Ovary (tissue), 9 donors: ENCODE data around the gene DENND6B. TPM values are rescaled to one million over a fixed set of nuclear protein-coding genes. Genes with fewer than 3 reads are reported as not detected.

ENCODE experiments used
- DNase-seq, 5 donors: peaks; one replicate each; pipeline ENCODE4 v3.0.0-alpha.2; 2019 to 2020
- H3K27ac ChIP-seq, 2 donors: fragments of 200-600 bp; one replicate each; pipeline versions ENCODE4 v1.5.1 to v1.8.0; 2019 to 2022
- H3K27me3 ChIP-seq: fragments of 200-600 bp; one replicate; pipeline ENCODE4 v1.8.0; 2022
- H3K36me3 ChIP-seq: fragments of 200-600 bp; sonication (generic); one replicate; pipeline ENCODE4 v1.5.1; 2019
- H3K4me1 ChIP-seq: one replicate; pipeline ENCODE4 v1.8.1; 2013; ENCODE audit warnings: mild to moderate bottlenecking, moderate library complexity; ENCODE audit not compliant: insufficient read depth
- H3K4me3 ChIP-seq: fragments of 200-600 bp; sonication (generic); one replicate; pipeline ENCODE4 v1.5.1; 2017
- H3K9me3 ChIP-seq, 2 donors: fragments of 200-600 bp in 1 of 2; sonication (generic) in 1 of 2; one replicate each; pipeline versions ENCODE4 v1.5.1 to v1.8.1; 2013 to 2019; ENCODE audit warnings: mild to moderate bottlenecking in 1 of 2, moderate library complexity in 1 of 2
- CTCF ChIP-seq, 3 donors: fragments of 450-650 bp in 2 of 3; fragments of 200-600 bp in 1 of 3; IDR thresholded peaks; one replicate each; pipeline versions ENCODE4 v1.5.1 to v1.8.0; 2016 to 2022; ENCODE audit warnings: antibody characterized with exemption in 3 of 3, mild to moderate bottlenecking in 1 of 3
- EP300 ChIP-seq: sonication (generic); formaldehyde crosslinking; IDR thresholded peaks from one replicate; pipeline ENCODE4 v1.6.1; 2017; ENCODE audit warnings: antibody characterized with exemption
- POLR2A ChIP-seq: fragments of 450-650 bp; IDR thresholded peaks from one replicate; pipeline ENCODE4 v1.6.1; 2017; ENCODE audit warnings: antibody characterized with exemption, mild to moderate bottlenecking, moderate library complexity
- WGBS, 3 donors: extraction: QIAGEN DNeasy Blood & Tissue Kit in 1 of 3; methylation state at CpG; one replicate each; pipeline versions ENCODE4 v1.1.5 to v1.1.7; 2013 to 2017; 5-methylcytosine and 5-hydroxymethylcytosine counted together
- intact Hi-C, 4 donors: fragments of 100-400 bp; cut with DNase I; formaldehyde crosslinking; loops; one replicate each; pipeline versions ENCODE4 v1.11.0 to v1.15.1; 2022 to 2023
- polyA plus RNA-seq, 2 donors: library from polyadenylated mRNA; stranded (reverse); fragments of 200-250 nt in 1 of 2; fragments of 350-450 nt in 1 of 2; fragmentation: Illumina TruSeq in 1 of 2; extraction: RNeasy Lipid Tissue Mini Kit (QIAGEN cat#74804) in 1 of 2; gene quantifications; one replicate each; pipeline ENCODE4 v1.2.3, GENCODE V29; 2013 to 2014
- total RNA-seq, 7 donors: library from RNA; depleted of rRNA in 2 of 7; stranded (reverse); fragments of >200 nt in 2 of 7; fragmentation: NEBNext Ultra II Directional in 3 of 7; extraction: Animal tissue kit (Norgen Biotek cat#: 25700) in 3 of 7; gene quantifications; one replicate each; pipeline versions ENCODE4 v1.1.0 to v1.2.4, GENCODE V29; 2016 to 2023
- donor health status: DM: no; HTN: no; CAD: no; lungs with moderate emphysema.
- donor health status: DM: no; HTN: no; CAD: no.
- donor health status: Bipolar disorder and iron deficiency.
- donor health status: DM: yes; HTN: yes; CAD: no.
- donor health status: DM: no; HTN: no; CAD: no.
- donor health status: DM: yes; HTN: yes; CAD: no.

The DENND6B gene
- total and polyA plus RNA-seq, 9 donors = 0.38 to 17.3 (median 5.6) TPM

DNA sequence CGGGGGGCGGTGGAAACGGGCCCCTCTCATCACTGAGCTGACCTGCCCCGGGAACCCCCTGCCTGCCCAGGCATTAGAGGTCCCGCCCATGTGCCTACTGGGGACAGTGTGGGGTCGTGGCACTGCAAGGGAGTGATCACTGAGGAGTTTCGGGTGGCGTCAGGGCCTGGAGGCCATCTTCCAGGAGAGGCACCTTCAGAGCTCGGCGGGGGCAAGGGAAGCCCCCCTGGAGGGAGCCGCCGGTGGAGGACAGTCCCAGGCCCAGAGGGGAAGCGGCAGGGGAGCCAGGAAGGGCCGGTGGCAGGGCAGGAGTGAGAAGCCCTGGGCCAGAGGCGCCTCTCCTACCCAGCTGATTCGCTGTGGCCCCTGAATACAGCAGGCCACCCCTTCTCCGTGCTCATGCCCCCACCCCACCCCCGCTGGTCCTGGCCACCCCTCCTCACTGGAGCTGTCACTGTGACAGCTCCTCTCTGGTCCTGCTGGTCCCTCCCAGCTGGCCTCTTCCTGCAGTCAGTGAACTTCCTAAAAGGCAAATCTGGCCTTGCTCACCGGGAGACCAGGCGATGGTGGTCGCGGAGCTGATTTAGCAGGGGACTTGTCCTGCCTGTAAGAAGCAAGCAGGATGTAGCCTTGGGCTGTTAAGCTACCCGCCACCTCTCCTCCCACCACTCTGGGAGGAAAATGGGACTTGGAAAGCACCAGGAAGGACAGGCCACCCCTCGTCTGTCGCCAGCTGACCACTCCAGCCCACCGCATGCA is 54.6 kb downstream of the DENND6B start:
- Histone ChIP-seq H3K4me3 (peak overlapping the region; percentile 45), H3K27ac (no peak overlapping the region), H3K27me3 (no peaks in the 10 kb centered on the region), H3K4me1 (peaks cover 22% of the 10 kb centered on the region), H3K36me3 (no peaks in the 10 kb centered on the region), H3K9me3 (no peaks in the 10 kb centered on the region)
- no peak for DNase-seq
- WGBS, 3 donors = 37 to 50% (median 39%) methylated on average over 23 to 26 of the region's 26 CpGs
- intact Hi-C loops = no loop called here
- no peak for TF ChIP-seq CTCF (IDR thresholded peaks at IDR 0.05)
- no peak for TF ChIP-seq EP300
- TF ChIP-seq POLR2A = no peak

- peak overlapping the region; percentile 45 for H3K4me3 ChIP-seq
- H3K9me3 ChIP-seq = no peaks in the 10 kb centered on the region
- 0 to 1% (median 1%) methylated on average over 20 to 45 of the region's 45 CpGs for WGBS, 3 donors
- intact Hi-C loops = no loop called here
- H3K27ac ChIP-seq = no peak overlapping the region
- H3K36me3 ChIP-seq = no peaks in the 10 kb centered on the region
- TF ChIP-seq CTCF (IDR thresholded peaks at IDR 0.05) = no peak
- TF ChIP-seq POLR2A = no peak
- no peak for TF ChIP-seq EP300
- no peaks in the 10 kb centered on the region for H3K27me3 ChIP-seq
- peaks cover 26% of the 10 kb centered on the region for H3K4me1 ChIP-seq
- peak; percentile 51 to 86 (median 76) for DNase-seq
These were observed 55.3 kb downstream of the DENND6B start for GRCh38 chr22:50271519-50271970.

- TF ChIP-seq POLR2A = no peak
- no peak for TF ChIP-seq CTCF (IDR thresholded peaks at IDR 0.05)
- no peak for TF ChIP-seq EP300
- no peak overlapping the region for H3K27ac ChIP-seq
- no peaks in the 10 kb centered on the region for H3K27me3 ChIP-seq
- intact Hi-C loops = no loop called here
- 2% methylated on average over 47 to 53 of the region's 53 CpGs for WGBS, 3 donors
- DNase-seq = peak in 4 of 5 donors; percentile 67 to 77 (median 70)
- H3K36me3 ChIP-seq = no peaks in the 10 kb centered on the region
- peaks cover 26% of the 10 kb centered on the region for H3K4me1 ChIP-seq
- no peaks in the 10 kb centered on the region for H3K9me3 ChIP-seq
- H3K4me3 ChIP-seq = peak overlapping the region; percentile 45
These were observed 56.0 kb downstream of the DENND6B start for GRCh38 chr22:50270666-50271394.

DNA sequence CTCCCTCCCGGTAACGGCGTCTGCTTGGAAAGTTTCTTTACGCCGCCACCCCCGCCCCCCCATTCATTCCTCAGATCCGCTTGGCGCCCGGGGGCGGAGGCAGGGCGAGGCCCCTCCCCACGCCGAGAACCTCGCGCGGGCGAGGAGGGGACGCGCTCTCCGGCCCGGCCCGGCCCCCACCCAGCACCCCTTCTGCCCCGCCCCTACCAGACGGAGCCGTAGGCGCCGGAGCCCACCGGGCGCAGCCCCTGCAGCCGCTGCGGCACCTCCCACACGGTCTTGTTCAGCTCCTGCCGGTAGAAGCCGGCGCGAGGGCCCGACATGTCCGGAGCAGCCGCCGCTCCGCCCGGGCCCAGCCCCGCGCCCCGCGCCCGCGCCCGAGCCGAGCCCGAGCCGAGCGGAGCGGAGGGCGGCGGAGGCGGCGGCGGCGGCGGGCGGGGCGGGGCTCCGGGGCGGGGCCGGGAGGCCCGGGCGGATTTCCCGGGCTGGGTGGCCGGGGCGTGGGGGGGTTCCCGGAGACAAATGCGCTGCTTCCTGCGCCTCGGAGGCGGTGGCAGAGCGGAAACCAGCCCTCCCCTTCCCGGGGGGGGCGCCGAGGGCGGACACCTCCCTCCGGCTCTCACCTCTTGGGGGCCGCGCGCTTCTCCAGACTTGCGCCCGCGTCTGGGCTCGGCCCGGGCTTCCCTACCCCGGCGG is 56.7 kb downstream of the DENND6B start, which contains the start of gene MAPK11:
MAPK11 (minus strand) TSS at position 411 of the 696 bp plus-strand sequence; CDS start at position 323, 88 bp downstream.
- intact Hi-C loops = loop anchor here in 2 of 4 donors (5.0 kb wide), 1 partner anchor 67 kb away; no protein-coding TSS in a partner anchor
- Histone ChIP-seq H3K27ac (peak within 1 kb of the TSS; percentile 1 to 55), H3K9me3 (no peaks in the 10 kb centered on the region), H3K36me3 (no peaks in the 10 kb centered on the region), H3K27me3 (no peaks in the 10 kb centered on the region), H3K4me1 (peaks cover 26% of the 10 kb centered on the region), H3K4me3 (peak within 1 kb of the TSS; percentile 45)
- TF ChIP-seq EP300 (no peak), POLR2A (no peak), CTCF (IDR thresholded peaks at IDR 0.05) (no peak)
- WGBS, 3 donors = 1 to 2% (median 1%) methylated on average over 19 to 86 of the region's 92 CpGs
- DNase-seq = peak; percentile 54 to 80 (median 69)
